GM21515 (cell line): Measurements from ENCODE around the gene NELL2.

Experiments
- ATAC-seq: cut with Tn5 transposase; IDR thresholded peaks from one replicate; pipeline ENCODE4 v1.9.1; 2021; ENCODE audit not compliant: unreplicated experiment

NELL2 gene

GRCh38 chr12:44627387-44628166 lies 248.5 kb downstream of the NELL2 start:
- no peak for ATAC-seq

DNA sequence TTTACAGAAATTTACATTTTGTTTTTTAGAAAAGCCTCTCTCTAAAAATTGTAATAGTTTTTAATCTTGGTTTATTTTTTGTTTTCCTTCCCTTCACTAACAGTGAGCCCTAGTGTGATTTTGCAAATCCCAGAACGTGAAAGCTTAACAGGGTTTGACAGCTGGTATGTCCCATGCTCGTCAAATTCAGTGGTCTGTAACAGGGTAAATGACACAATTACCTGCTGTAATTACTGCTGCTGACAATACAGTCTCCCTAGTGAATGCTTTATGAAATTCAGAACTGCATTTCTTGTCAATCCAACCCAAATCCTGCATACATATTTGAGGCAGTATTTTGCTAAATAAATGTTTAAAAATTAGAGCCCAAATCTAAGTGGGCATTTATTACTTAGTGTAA lies 249.2 kb downstream of the NELL2 start:
- ATAC-seq = no peak

- ATAC-seq = no peak
Measured at GRCh38 chr12:44618946-44619345, 257.2 kb downstream of the NELL2 start.

GRCh38 chr12:44616402-44616801 lies 259.7 kb downstream of the NELL2 start:
- ATAC-seq = no peak

DNA sequence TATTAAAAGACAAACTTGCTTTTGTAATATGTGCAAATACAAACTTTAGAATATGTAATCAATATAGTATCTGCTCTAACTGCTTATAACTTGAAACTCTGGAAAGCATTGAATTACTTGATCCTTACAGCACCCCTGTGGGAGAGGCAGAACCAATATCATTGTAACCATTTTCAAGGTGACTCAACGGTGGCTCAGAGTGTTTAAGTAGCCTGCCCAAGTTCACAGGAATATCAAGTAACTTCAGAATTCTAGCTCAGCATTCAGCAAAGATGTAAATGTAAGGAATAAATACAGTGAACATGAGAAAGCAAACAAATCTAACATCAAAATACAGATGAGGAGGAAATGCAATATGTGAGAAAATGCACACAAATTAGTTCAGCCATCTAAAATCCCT lies 264.6 kb downstream of the NELL2 start:
- ATAC-seq = no peak

- no peak for ATAC-seq
Measured at GRCh38 chr12:44603701-44604100, 272.4 kb downstream of the NELL2 start.

- ATAC-seq = no peak
Measured at GRCh38 chr12:44592626-44593025, 283.5 kb downstream of the NELL2 start.

GRCh38 chr12:44589697-44590096 lies 286.4 kb downstream of the NELL2 start:
- no peak for ATAC-seq

DNA sequence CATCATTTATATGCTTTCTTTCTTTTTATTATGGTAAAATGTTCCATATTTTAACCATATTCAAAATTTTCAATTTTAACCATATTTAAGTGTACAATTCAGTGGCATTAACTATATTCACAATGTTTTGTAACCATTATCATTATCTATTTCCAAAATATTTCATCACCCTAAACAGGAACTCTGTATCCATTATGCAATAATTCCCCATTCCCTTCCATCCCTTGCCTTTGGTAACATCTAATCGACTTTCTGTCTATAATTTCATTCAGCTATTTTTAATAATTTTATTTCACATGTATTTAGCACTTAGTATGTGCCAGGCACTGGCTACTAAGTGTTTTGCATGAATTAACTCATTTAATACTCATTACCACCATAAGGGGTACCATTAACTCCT lies 287.5 kb downstream of the NELL2 start:
- no peak for ATAC-seq

DNA sequence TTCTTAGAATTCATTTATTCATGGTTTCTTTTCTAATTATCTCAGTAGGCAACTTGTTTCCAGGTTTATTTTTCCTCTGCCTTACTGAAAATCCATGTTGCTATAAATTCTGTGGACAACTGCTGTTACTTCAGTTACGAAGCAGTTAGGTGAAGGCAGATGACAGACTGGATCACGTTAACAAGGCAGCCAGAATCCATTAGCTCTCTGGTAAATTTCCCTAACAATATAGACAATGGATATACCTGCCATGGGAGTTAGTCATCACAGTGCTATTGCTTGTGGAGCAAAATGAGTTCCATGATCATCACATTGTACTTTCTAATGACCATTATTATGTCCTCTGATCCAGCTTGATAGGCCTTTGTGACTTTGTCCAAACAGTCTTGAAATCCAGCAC lies 291.5 kb downstream of the NELL2 start:
- no peak for ATAC-seq

- no peak for ATAC-seq
Measured at GRCh38 chr12:44582521-44582920, 293.6 kb downstream of the NELL2 start.

DNA sequence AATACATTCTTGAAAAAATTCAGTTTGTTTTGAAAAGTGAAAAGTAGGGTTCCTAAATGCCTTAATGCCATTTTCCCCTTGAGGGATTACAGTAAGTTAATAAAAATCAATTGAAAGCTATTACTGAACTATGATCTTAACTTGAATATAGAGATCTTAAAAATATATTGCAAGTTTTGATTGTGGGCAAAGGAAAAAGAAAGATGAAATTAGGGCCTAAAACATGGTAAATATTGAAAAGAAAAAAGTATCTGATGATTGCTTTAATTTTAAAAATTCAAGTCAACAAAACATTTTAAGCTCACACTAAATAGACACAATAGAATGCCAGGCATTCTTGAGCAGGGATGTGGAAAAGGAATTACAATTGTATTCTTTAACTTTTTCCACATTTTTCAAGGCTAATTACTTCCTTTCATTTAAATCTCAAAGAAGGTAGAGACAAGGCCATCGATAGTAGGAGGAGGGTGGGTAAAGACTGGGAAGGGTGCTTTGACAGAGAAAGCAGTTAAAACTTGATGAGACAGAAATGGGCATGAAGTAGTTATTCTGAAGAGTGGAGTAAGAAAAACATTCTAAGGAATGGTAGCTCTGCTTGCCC lies 294.4 kb downstream of the NELL2 start:
- ATAC-seq = no peak

- no peak for ATAC-seq
Measured at GRCh38 chr12:44574586-44574985, 301.5 kb downstream of the NELL2 start.

- no peak for ATAC-seq
Measured at GRCh38 chr12:44573723-44574122, 302.4 kb downstream of the NELL2 start.

DNA sequence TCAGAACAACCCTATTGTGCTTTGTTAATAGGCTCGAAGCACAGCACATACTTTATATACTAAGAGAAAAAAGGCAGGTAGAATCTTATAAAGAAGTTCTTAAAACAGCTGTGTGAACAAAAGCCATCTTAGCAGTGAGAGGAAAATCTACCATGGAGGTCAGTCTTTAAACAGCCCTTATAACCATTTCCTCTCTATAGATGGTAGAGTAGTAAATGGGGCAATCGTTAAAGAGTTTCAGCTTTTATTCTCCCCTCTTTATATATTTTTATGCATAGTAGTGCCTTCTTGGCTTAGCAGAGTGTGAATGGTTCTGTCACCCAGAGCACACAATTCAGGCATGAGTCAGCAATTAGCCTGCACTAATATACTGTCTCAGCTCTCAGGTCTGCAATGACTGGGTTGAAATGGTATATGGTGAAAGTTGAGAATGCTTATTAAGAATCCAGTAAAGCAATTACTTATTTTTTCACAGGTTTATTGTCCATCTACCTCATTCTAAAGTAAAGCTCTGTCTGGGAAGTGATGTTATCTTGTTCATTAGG lies 305.0 kb downstream of the NELL2 start:
- ATAC-seq = no peak

- no peak for ATAC-seq
Measured at GRCh38 chr12:44570036-44570583, 306.0 kb downstream of the NELL2 start.

DNA sequence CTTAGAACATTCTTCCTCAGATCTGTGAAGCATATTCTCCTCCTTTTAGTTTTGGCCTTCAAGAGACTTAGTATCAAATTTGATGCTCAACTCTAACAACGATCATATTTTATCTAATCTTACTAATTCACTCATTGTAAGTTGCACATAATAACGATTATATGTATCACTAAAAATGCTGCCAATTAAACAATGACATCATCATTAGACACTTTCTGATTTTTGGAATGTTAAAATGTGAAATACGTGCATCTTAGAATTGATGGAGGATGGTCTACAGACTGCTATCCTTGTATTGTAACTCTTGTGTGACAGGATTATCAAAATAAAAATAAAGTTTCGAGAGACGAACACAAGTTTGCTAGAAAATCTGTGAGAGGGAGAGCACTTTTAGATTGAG lies 311.0 kb downstream of the NELL2 start:
- ATAC-seq = no peak

GRCh38 chr12:44563486-44563885 lies 312.6 kb downstream of the NELL2 start:
- no peak for ATAC-seq

DNA sequence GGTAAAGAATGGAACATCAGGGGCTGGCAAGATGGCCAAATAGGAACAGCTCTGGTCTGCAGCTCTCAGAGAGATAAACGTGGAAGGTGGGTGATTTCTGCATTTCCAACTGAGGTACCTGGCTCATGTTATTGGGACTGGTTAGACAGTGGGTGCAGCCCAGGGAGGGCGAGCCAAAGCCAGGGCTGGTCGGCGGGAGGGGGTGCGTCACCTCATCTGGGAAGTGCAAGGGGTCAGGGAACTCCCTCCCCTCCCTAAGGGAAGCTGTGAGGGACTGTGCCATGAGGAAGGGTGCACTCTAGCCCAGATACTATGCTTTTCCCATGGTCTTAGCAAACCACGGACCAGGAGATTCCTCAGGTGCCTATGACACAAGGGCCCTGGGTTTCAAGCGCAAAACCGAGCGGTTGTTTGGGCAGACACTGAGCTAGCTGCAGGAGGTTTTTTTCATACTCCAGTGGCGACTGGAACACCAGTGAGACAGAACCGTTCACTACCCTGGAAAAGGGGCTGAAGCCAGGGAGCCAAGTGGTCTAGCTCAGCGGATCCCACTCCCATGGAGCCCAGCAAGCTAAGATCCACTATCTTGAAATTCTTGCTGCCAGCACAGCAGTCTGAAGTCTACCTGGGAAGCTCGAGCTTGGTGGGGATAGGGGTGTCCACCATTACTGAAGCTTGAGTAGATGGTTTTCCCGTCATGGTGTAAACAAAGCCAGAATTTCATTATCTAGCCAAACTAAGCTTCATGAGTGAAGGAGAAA lies 317.6 kb downstream of the NELL2 start:
- ATAC-seq = no peak

DNA sequence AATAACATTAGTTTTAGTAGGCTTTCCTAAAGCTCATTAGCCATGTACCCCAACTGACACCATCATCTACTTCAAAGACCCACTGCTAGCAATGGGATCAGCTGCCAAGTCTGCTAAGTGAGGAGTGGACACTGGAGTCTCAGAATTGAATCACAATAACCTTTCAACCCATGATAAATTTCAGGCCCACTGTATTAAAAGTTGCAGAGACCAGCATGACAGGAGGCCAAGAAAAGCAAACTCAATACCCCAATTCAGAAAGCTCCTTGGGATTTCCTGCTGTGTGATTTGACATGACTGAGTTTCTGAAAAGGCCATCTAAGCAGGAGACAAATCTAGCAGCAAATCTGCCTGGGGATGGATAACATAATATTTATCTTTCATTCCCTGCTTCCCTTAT lies 320.7 kb downstream of the NELL2 start:
- ATAC-seq = no peak

GRCh38 chr12:44551631-44552030 lies 324.5 kb downstream of the NELL2 start:
- no peak for ATAC-seq

GRCh38 chr12:44550377-44550776 lies 325.7 kb downstream of the NELL2 start:
- no peak for ATAC-seq
